Activated CD8-positive, alpha-beta memory T cell treated with anti-CD3 and anti-CD28 coated beads, Interleukin-2, amount 10 ng/mL, durations not matched to agents 7 days and 5 days (primary cell): Measurements from ENCODE around the gene CLDN19. TPM values are rescaled to one million over a fixed set of nuclear protein-coding genes. Genes with fewer than 3 reads are reported as not detected.
A peak's percentile ranks its signal among the peaks of the same experiment; 100 is the strongest.

Source experiments
- ATAC-seq: fragments of 150-1000 bp; cut with Tn5 transposase; one replicate; pipeline ENCODE4 v1.10.0; 2021; ENCODE audit warnings: moderate library complexity
- CTCF ChIA-PET: fragments of 350-600 bp; sonication (Branson Sonifier 250); formaldehyde crosslinking; loops from one replicate; lab custom pipeline; 2021; ENCODE audit warnings: antibody characterized with exemption; lab: Charles Lee
- DNase-seq: peaks from one replicate; pipeline ENCODE4 v3.0.0-alpha.2; 2020
- H3K27ac Mint-ChIP-seq: one replicate; pipeline ENCODE4 v1.8.0; 2021; ENCODE audit warnings: mild to moderate bottlenecking, mixed read lengths
- H3K27me3 Mint-ChIP-seq: one replicate; pipeline ENCODE4 v1.8.0; 2021; ENCODE audit warnings: mixed read lengths
- H3K36me3 Mint-ChIP-seq: one replicate; pipeline ENCODE4 v1.8.0; 2021; ENCODE audit warnings: mild to moderate bottlenecking, mixed read lengths
- H3K4me1 Mint-ChIP-seq: one replicate; pipeline ENCODE4 v1.8.0; 2021; ENCODE audit warnings: mixed read lengths
- H3K4me3 Mint-ChIP-seq: one replicate; pipeline ENCODE4 v1.8.0; 2021; ENCODE audit warnings: mild to moderate bottlenecking, moderate library complexity, mixed read lengths
- H3K9me3 Mint-ChIP-seq: one replicate; pipeline ENCODE4 v1.8.0; 2022; ENCODE audit warnings: low read depth, mixed read lengths
- total RNA-seq, 2 experiments: library from RNA; stranded (reverse); gene quantifications; one replicate each; pipeline ENCODE4 v1.2.3, GENCODE V29; 2021

CLDN19 gene
- total RNA-seq: not detected

- Mint-ChIP-seq H3K4me3 (no peak within 1 kb of the TSS), H3K9me3 (no peaks in the 10 kb centered on the region), H3K27ac (no peak within 1 kb of the TSS), H3K4me1 (peaks cover 8% of the 10 kb centered on the region), H3K36me3 (no peaks in the 10 kb centered on the region), H3K27me3 (no peaks in the 10 kb centered on the region)
- ATAC-seq (no peak), DNase-seq (no peak)
- CTCF ChIA-PET: no interaction called here
Measured at GRCh38 chr1:42739753-42740700, at the start of gene CLDN19. TSS of gene CLDN19 (minus strand) at chr1:42740236. CDS start at chr1:42740063, 173 bp downstream.

GRCh38 chr1:42788021-42788420 lies 48.0 kb upstream of the CLDN19 start:
- H3K27ac Mint-ChIP-seq: no peak overlapping the region
- CTCF ChIA-PET: no interaction called here
- H3K4me1 Mint-ChIP-seq: peaks cover 9% of the 10 kb centered on the region

GRCh38 chr1:42786097-42786496 lies 46.1 kb upstream of the CLDN19 start:
- H3K4me1 Mint-ChIP-seq: peaks cover 12% of the 10 kb centered on the region
- no peak for DNase-seq
- no peaks in the 10 kb centered on the region for H3K9me3 Mint-ChIP-seq
- no peak for ATAC-seq
- H3K27me3 Mint-ChIP-seq: peaks cover under 1% of the 10 kb centered on the region
- CTCF ChIA-PET: no interaction called here
- no peak overlapping the region for H3K27ac Mint-ChIP-seq
- H3K4me3 Mint-ChIP-seq: no peak overlapping the region
- peaks cover 9% of the 10 kb centered on the region for H3K36me3 Mint-ChIP-seq

More at GRCh38 chr1:42788021-42788420, 48.0 kb upstream of the CLDN19 start:
- ATAC-seq: no peak
- Mint-ChIP-seq H3K4me3 (no peak overlapping the region), H3K9me3 (no peaks in the 10 kb centered on the region), H3K27me3 (peaks cover 3% of the 10 kb centered on the region), H3K36me3 (peaks cover 4% of the 10 kb centered on the region)
- no peak for DNase-seq

GRCh38 chr1:42784946-42785693 lies 45.1 kb upstream of the CLDN19 start, which contains the start of gene TMEM269:
TSS of gene TMEM269 (plus strand) at chr1:42784991. CDS start at chr1:42789894, 4,903 bp downstream.
- peak; percentile 86 for ATAC-seq
- H3K27ac Mint-ChIP-seq: peak within 1 kb of the TSS; percentile 61
- CTCF ChIA-PET: interaction anchor here (0.9 to 1.9 kb wide), 2 partner anchors 9 to 138 kb away, joined by 4 read pairs; no protein-coding TSS in a partner anchor
- H3K4me1 Mint-ChIP-seq: peaks cover 15% of the 10 kb centered on the region
- H3K9me3 Mint-ChIP-seq: no peaks in the 10 kb centered on the region
- peak; percentile 77 for DNase-seq
- H3K4me3 Mint-ChIP-seq: peak within 1 kb of the TSS; percentile 74
- H3K36me3 Mint-ChIP-seq: peaks cover 14% of the 10 kb centered on the region
- H3K27me3 Mint-ChIP-seq: no peaks in the 10 kb centered on the region

- Mint-ChIP-seq H3K36me3 (peaks cover 17% of the 10 kb centered on the region), H3K27ac (no peak overlapping the region), H3K27me3 (no peaks in the 10 kb centered on the region), H3K9me3 (no peaks in the 10 kb centered on the region), H3K4me1 (peaks cover 21% of the 10 kb centered on the region), H3K4me3 (no peak overlapping the region)
- CTCF ChIA-PET: interaction anchor here (0.8 to 1.9 kb wide), 4 partner anchors 9 to 289 kb away, joined by 3 to 5 read pairs (median 4); partner anchors contain the start of genes C1orf50 and P3H1
- DNase-seq (no peak), ATAC-seq (no peak)
Measured at GRCh38 chr1:42784547-42784945, 44.5 kb upstream of the CLDN19 start.

GRCh38 chr1:42783092-42783491 lies 43.1 kb upstream of the CLDN19 start:
- ATAC-seq (no peak), DNase-seq (no peak)
- Mint-ChIP-seq H3K27me3 (no peaks in the 10 kb centered on the region), H3K27ac (no peak overlapping the region), H3K4me3 (no peak overlapping the region), H3K4me1 (peaks cover 31% of the 10 kb centered on the region), H3K36me3 (peaks cover 25% of the 10 kb centered on the region), H3K9me3 (no peaks in the 10 kb centered on the region)
- CTCF ChIA-PET: interaction anchor here (1.3 to 1.6 kb wide), 2 partner anchors 10 to 17 kb away, joined by 3 to 5 read pairs; partner anchors contain the start of genes C1orf50 and P3H1

GRCh38 chr1:42780176-42780575 lies 40.1 kb upstream of the CLDN19 start:
- Mint-ChIP-seq H3K27ac (no peak overlapping the region), H3K4me1 (peaks cover 27% of the 10 kb centered on the region), H3K36me3 (peaks cover 39% of the 10 kb centered on the region), H3K4me3 (no peak overlapping the region), H3K9me3 (no peaks in the 10 kb centered on the region), H3K27me3 (no peaks in the 10 kb centered on the region)
- no peak for DNase-seq
- CTCF ChIA-PET: interaction anchor here (1.0 to 6.3 kb wide), 5 partner anchors 9 to 295 kb away, joined by 4 to 67 read pairs (median 32); partner anchors contain the start of genes C1orf50 and P3H1
- no peak for ATAC-seq

GRCh38 chr1:42779725-42780124 lies 39.7 kb upstream of the CLDN19 start:
- Mint-ChIP-seq H3K27me3 (no peaks in the 10 kb centered on the region), H3K9me3 (no peaks in the 10 kb centered on the region)

GRCh38 chr1:42777852-42778251 lies 37.8 kb upstream of the CLDN19 start:
- H3K36me3 Mint-ChIP-seq: peaks cover 49% of the 10 kb centered on the region
- CTCF ChIA-PET: interaction anchor here (0.7 to 6.3 kb wide), 11 partner anchors 10 to 297 kb away, joined by 3 to 67 read pairs (median 5); partner anchors contain the start of genes C1orf50, ERMAP, P3H1 and SVBP
- DNase-seq: peak; percentile 50
- H3K4me3 Mint-ChIP-seq: no peak overlapping the region
- H3K27ac Mint-ChIP-seq: no peak overlapping the region
- peak; percentile 65 for ATAC-seq
- H3K27me3 Mint-ChIP-seq: no peaks in the 10 kb centered on the region
- H3K9me3 Mint-ChIP-seq: no peaks in the 10 kb centered on the region
- peaks cover 32% of the 10 kb centered on the region for H3K4me1 Mint-ChIP-seq

More at GRCh38 chr1:42779725-42780124, 39.7 kb upstream of the CLDN19 start:
- CTCF ChIA-PET: interaction anchor here (1.0 to 6.3 kb wide), 5 partner anchors 9 to 295 kb away, joined by 4 to 67 read pairs (median 32); partner anchors contain the start of genes C1orf50 and P3H1
- DNase-seq (no peak), ATAC-seq (peak; percentile 70)
- Mint-ChIP-seq H3K36me3 (peaks cover 43% of the 10 kb centered on the region), H3K4me1 (peaks cover 26% of the 10 kb centered on the region), H3K4me3 (no peak overlapping the region), H3K27ac (peak overlapping the region; percentile 37)

- ATAC-seq (no peak), DNase-seq (no peak)
- Mint-ChIP-seq H3K27ac (no peak overlapping the region), H3K36me3 (peaks cover 48% of the 10 kb centered on the region), H3K27me3 (no peaks in the 10 kb centered on the region), H3K4me3 (no peak overlapping the region), H3K4me1 (peaks cover 34% of the 10 kb centered on the region), H3K9me3 (no peaks in the 10 kb centered on the region)
- CTCF ChIA-PET: interaction anchor here (4.9 to 6.3 kb wide), 3 partner anchors 9 to 298 kb away, joined by 32 to 67 read pairs (median 44); partner anchors contain the start of genes C1orf50 and P3H1
Measured at GRCh38 chr1:42776502-42776901, 36.5 kb upstream of the CLDN19 start.

- Mint-ChIP-seq H3K27me3 (no peaks in the 10 kb centered on the region), H3K9me3 (no peaks in the 10 kb centered on the region), H3K36me3 (peaks cover 48% of the 10 kb centered on the region), H3K4me3 (no peak overlapping the region), H3K4me1 (peaks cover 36% of the 10 kb centered on the region), H3K27ac (no peak overlapping the region)
- no peak for ATAC-seq
- CTCF ChIA-PET: interaction anchor here (1.6 kb wide), 1 partner anchor 138 kb away, joined by 4 read pairs; no protein-coding TSS in a partner anchor
- DNase-seq: no peak
Measured at GRCh38 chr1:42774928-42775526, 35.0 kb upstream of the CLDN19 start.

- H3K4me3 Mint-ChIP-seq: no peak overlapping the region
- peaks cover 45% of the 10 kb centered on the region for H3K36me3 Mint-ChIP-seq
- ATAC-seq (no peak), DNase-seq (no peak)
- H3K9me3 Mint-ChIP-seq: no peaks in the 10 kb centered on the region
- H3K4me1 Mint-ChIP-seq: peaks cover 36% of the 10 kb centered on the region
- no peaks in the 10 kb centered on the region for H3K27me3 Mint-ChIP-seq
- no peak overlapping the region for H3K27ac Mint-ChIP-seq
- CTCF ChIA-PET: interaction anchor here (1.3 to 1.6 kb wide), 3 partner anchors 10 to 149 kb away, joined by 3 to 5 read pairs (median 4); no protein-coding TSS in a partner anchor
Measured at GRCh38 chr1:42773420-42773819, 33.4 kb upstream of the CLDN19 start.
